ENCODE data around the gene PAIP1. TPM values are rescaled to one million over a fixed set of nuclear protein-coding genes. Genes with fewer than 3 reads are reported as not detected.

The PAIP1 gene
- total RNA-seq, 3 donors from 2014 or later (not counting 1 experiment from before 2014, with no cell fraction given): 22.4 to 35.1 (median 29.2) TPM

DNA sequence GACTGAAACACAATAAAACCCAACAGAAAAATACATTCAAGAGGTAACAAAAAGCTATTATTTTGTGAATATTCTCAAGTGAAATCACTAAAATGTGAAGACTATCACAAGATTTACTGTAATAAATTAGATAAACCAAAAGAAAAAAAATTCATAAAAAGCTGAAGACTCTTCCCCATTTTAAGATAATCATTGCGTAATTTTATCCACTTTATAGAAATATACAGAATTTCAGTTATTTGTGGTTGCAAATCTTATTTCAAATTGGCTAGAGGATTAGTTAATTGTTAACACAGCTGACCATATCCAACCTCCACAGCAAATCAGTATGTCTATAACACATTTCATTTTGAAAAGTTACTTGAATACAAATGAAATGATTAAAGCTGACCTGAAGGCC, 65.6 kb downstream of the PAIP1 start:
- DNase-seq: no peak
- Mint-ChIP-seq H3K9me3 (no peaks in the 10 kb centered on the region), H3K27ac (no peak overlapping the region), H3K36me3 (no peaks in the 10 kb centered on the region), H3K4me3 (no peak overlapping the region), H3K4me1 (no peaks in the 10 kb centered on the region), H3K27me3 (ENCODE audit: low read depth in 2 of 2) (no peaks in the 10 kb centered on the region)
- no peaks in the 10 kb centered on the region for H3K9me3 ChIP-seq (ENCODE audit: control insufficient read depth, insufficient read depth, low read length)
- TF ChIP-seq, protein P1, sequence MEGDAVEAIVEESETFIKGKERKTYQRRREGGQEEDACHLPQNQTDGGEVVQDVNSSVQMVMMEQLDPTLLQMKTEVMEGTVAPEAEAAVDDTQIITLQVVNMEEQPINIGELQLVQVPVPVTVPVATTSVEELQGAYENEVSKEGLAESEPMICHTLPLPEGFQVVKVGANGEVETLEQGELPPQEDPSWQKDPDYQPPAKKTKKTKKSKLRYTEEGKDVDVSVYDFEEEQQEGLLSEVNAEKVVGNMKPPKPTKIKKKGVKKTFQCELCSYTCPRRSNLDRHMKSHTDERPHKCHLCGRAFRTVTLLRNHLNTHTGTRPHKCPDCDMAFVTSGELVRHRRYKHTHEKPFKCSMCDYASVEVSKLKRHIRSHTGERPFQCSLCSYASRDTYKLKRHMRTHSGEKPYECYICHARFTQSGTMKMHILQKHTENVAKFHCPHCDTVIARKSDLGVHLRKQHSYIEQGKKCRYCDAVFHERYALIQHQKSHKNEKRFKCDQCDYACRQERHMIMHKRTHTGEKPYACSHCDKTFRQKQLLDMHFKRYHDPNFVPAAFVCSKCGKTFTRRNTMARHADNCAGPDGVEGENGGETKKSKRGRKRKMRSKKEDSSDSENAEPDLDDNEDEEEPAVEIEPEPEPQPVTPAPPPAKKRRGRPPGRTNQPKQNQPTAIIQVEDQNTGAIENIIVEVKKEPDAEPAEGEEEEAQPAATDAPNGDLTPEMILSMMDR (IDR thresholded peaks at IDR 0.05): no peak
- no CpG with 5 or more reads among the region's 1 CpG for WGBS (ENCODE audit: insufficient coverage)
- no peak for ATAC-seq
- no peak overlapping the region for H3K4me3 ChIP-seq (ENCODE audit: low read length)
- intact Hi-C loops (cut with micrococcal nuclease): no loop called here
- no peak overlapping the region for H3K27ac ChIP-seq (ENCODE audit: low read length)
- no peaks in the 10 kb centered on the region for H3K27me3 ChIP-seq (ENCODE audit: control insufficient read depth, insufficient read depth, low read length)
- peaks cover 11% of the 10 kb centered on the region for H3K36me3 ChIP-seq (ENCODE audit: control insufficient read depth, insufficient read depth, low read length)
- H3K4me1 ChIP-seq (ENCODE audit: control insufficient read depth, insufficient read depth, low read length): no peaks in the 10 kb centered on the region

DNA sequence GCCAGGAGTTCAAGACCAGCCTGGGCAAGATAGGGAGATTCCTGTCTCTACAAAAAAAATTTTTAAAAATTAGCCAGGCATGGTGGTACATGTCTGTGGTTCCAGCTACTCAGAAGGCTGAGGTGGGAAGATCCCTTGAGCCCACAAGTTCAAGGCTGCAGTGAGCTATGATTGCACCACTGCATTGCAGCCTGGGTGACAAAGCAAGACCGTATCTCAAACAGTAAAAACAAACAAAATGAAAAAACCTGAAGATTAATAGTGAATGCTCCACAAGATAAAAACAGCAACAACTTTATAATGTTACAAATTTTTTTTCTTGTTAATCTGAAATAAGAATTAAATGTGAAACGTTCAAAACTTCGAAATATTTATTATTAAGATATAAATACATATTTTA, 70.5 kb downstream of the PAIP1 start:
- TF ChIP-seq, protein P1 (IDR thresholded peaks at IDR 0.05): no peak
- peaks cover 34 to 35% of the 10 kb centered on the region in 2 donors for H3K4me1 Mint-ChIP-seq
- H3K9me3 Mint-ChIP-seq: no peaks in the 10 kb centered on the region
- 83% methylated on average over 1 of the region's 3 CpGs for WGBS (ENCODE audit: insufficient coverage)
- H3K9me3 ChIP-seq (ENCODE audit: control insufficient read depth, insufficient read depth, low read length): no peaks in the 10 kb centered on the region
- H3K4me3 ChIP-seq (ENCODE audit: low read length): no peak overlapping the region
- H3K4me1 ChIP-seq (ENCODE audit: control insufficient read depth, insufficient read depth, low read length): peaks cover 11% of the 10 kb centered on the region
- DNase-seq (no peak), ATAC-seq (no peak)
- no peak overlapping the region for H3K27ac ChIP-seq (ENCODE audit: low read length)
- intact Hi-C loops (cut with micrococcal nuclease): loop anchor here (10.0 kb wide), 1 partner anchor 492 kb away; no protein-coding TSS in a partner anchor
- no peaks in the 10 kb centered on the region for H3K27me3 Mint-ChIP-seq (ENCODE audit: low read depth in 2 of 2)
- no peaks in the 10 kb centered on the region for H3K36me3 Mint-ChIP-seq
- H3K36me3 ChIP-seq (ENCODE audit: control insufficient read depth, insufficient read depth, low read length): peaks cover 11% of the 10 kb centered on the region
- H3K27me3 ChIP-seq (ENCODE audit: control insufficient read depth, insufficient read depth, low read length): no peaks in the 10 kb centered on the region
- H3K27ac Mint-ChIP-seq: peak overlapping the region in 1 of 2 donors; percentile 99
- H3K4me3 Mint-ChIP-seq: no peak overlapping the region

DNA sequence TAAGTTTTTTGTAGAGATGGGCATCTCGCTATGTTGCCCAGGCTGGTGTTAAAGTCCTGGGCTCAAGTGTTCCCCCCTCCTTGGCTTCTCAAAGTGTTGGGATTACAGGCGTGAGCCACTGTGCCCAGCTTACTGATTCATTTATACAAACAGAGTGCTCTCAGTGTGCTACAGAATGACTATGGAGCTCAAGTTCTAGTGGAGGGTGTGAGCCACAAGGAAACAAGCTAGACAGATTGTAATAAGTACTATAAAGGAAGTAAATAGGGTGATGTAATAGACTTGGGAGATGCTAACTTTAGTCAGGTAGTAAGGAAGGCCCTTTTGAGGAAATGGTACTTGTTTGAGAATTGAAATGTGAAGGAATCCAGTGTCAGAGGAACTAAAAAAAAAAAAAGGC, 71.5 kb downstream of the PAIP1 start:
- Mint-ChIP-seq H3K4me3 (no peak overlapping the region), H3K27ac (peak overlapping the region; percentile 97 to 99), H3K9me3 (no peaks in the 10 kb centered on the region), H3K4me1 (peaks cover 34 to 35% of the 10 kb centered on the region in 2 donors), H3K36me3 (no peaks in the 10 kb centered on the region), H3K27me3 (ENCODE audit: low read depth in 2 of 2) (no peaks in the 10 kb centered on the region)
- peak overlapping the region; percentile 99 for H3K27ac ChIP-seq (ENCODE audit: low read length)
- intact Hi-C loops (cut with micrococcal nuclease): loop anchor here (2.0 to 10.0 kb wide), 2 partner anchors 443 to 491 kb away; no protein-coding TSS in a partner anchor
- no peaks in the 10 kb centered on the region for H3K9me3 ChIP-seq (ENCODE audit: control insufficient read depth, insufficient read depth, low read length)
- H3K27me3 ChIP-seq (ENCODE audit: control insufficient read depth, insufficient read depth, low read length): no peaks in the 10 kb centered on the region
- H3K36me3 ChIP-seq (ENCODE audit: control insufficient read depth, insufficient read depth, low read length): peaks cover 11% of the 10 kb centered on the region
- TF ChIP-seq, protein P1 (IDR thresholded peaks at IDR 0.05): no peak
- DNase-seq (peak in 1 of 2 donors; percentile 39), ATAC-seq (no peak)
- no peak overlapping the region for H3K4me3 ChIP-seq (ENCODE audit: low read length)
- peaks cover 11% of the 10 kb centered on the region for H3K4me1 ChIP-seq (ENCODE audit: control insufficient read depth, insufficient read depth, low read length)
- WGBS (ENCODE audit: insufficient coverage): 100% methylated on average over 1 of the region's 2 CpGs

Data from natural killer cell (primary cell).